GM12864 (cell line): ENCODE results near the gene EPB41L1.

ENCODE experiments used
- DNase-seq: peaks from one replicate; pipeline ENCODE4 v3.0.0-alpha.2; 2011; ENCODE audit warnings: low read depth
- H3K4me3 ChIP-seq: 2 replicates; pipeline ENCODE4 v1.5.1; 2011; ENCODE audit warnings: mild to moderate bottlenecking, low read depth, low read length, control low read depth
- CTCF ChIP-seq: IDR thresholded peaks from 2 replicates; pipeline ENCODE4 v1.5.1; 2011; ENCODE audit warnings: low read depth, mild to moderate bottlenecking, moderate library complexity, low read length, control low read depth, inconsistent platforms; ENCODE audit errors: missing control alignments

EPB41L1 gene

GRCh38 chr20:36270744-36271638, 116.5 kb downstream of the EPB41L1 start:
- no peak for TF ChIP-seq CTCF
- no peak for DNase-seq
- no peak overlapping the region for H3K4me3 ChIP-seq

- no peak for TF ChIP-seq CTCF
- no peak overlapping the region for H3K4me3 ChIP-seq
- no peak for DNase-seq
Observed at GRCh38 chr20:36271639-36272546, 117.4 kb downstream of the EPB41L1 start.

DNA sequence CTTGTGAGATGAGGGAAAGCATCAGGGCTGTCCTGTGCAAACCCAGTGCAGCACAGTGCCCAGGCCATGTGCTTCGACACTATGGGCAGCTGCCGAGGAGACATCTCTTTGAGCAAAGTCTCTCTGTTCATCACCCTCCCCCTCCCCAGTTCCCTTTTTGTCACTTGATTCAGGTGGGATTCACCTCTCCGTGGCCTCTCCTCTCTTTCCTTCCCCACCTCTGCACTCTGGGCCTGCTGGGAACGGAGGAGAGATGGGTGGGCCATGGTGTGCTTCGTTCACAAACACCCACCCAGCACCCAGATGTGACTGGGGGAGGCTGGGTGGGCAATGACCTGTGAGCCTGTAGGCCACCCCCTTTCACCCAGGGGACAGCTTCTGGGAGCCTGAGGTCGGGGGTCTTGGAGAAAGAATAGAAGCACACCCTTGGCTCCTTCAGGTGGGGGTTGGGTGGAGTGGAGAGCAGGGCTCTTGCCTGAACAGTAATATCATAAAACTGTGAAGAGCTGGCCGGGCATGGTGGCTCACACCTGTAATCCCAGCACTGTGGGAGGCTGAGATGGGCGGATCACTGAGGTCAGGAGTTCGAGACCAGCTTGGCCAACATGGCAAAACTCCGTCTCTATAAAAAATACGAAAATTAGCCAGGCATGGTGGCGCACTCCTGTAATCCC, 118.1 kb downstream of the EPB41L1 start:
- DNase-seq: no peak
- H3K4me3 ChIP-seq: no peak overlapping the region
- no peak for TF ChIP-seq CTCF

DNA sequence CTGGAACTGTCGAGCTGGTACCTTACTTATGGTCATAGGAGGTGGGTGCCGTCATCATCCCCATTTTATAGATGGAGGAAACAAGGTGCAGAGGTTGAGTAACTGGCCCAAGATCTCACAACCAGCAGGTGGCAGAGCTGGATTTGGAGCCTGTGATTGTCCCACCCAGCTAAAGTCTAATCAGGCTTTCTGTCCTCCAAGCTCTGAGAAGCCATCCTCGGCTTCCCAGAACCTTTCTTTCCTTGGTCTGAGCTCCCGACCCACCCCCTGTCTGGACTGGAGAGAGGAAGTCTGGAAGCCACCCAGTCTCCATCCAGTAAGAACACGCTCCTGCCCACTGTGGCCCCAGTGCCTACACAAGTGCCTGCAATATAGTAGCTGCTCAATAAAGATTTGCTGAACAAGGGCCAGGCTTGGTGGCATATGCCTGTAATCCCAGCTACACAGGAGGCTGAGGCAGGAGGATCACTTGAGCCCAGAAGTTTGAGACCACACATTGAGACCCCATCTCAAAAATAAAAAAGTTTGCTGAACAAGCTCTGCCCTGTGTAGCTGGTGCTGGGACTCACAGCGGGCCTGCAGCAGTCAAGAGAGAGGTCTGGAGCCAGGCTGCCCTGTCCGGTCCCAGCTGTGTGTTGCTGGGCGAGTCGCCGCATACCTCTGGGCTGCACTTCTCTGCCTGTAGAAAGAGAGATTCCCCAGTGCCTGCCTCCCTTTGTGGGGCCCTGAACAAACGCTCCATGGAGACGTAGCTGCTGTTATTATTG, 119.1 kb downstream of the EPB41L1 start:
- no peak for DNase-seq
- peak; percentile 50 for TF ChIP-seq CTCF
- no peak overlapping the region for H3K4me3 ChIP-seq

DNA sequence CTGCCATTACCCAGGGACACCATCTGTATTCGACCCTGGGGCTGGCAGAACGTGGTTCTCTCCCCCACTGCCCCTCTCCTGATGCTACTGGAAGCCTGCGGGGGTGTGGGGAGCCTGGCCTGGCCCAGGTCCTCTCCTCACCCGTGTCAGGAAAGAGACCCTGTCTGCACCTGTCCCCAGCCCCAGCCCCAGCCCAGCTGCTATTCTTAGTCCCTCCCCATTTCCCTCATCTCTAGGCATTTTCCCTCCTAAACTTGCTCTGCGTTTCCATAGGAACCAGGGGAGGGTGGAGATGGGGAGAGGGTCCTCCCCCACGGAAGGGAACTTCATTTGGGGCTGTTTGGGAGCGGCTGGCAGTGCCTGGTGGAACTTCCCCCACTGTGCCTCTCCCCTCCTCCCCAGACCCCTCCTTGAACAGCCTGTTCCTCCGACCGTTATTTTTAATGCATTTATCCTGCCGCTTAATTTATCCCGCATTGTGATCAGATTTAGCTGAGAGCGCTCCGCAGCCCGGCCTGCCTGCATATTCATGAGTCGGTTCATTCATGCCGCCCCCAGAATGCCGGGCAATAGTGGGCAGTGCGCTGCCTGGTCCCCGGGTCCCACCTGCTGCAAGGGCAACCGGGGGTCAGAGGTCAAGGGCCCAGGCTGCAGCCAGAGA, 119.8 kb downstream of the EPB41L1 start:
- no peak overlapping the region for H3K4me3 ChIP-seq
- TF ChIP-seq CTCF: no peak
- no peak for DNase-seq

DNA sequence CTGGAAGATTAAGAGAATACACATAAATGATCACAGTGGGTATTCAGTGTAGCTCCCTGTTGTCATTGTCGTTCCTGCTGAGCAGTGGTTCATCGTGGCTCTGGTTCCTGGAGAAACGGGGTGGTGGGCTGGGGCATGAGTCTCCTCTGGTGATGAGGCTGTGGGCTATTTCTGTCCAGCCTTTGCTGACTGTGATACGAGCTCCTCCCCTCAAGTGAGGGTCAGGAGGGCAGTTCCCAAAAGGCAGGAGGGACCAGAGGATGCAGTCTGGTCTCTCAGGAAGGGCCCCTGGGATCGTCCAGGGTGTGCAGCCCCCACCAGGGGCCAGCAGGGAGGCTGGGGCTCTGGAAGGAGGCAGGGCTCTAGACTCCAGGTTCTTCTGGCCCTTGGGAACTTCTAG, 120.5 kb downstream of the EPB41L1 start:
- DNase-seq: no peak
- no peak for TF ChIP-seq CTCF
- no peak overlapping the region for H3K4me3 ChIP-seq
